AG04450 (cell line): Measurements from ENCODE around the gene MUCL3. TPM values are rescaled to one million over a fixed set of nuclear protein-coding genes. Genes with fewer than 3 reads are reported as not detected.

Source experiments
- CTCF ChIA-PET: fragments of 300-600, 350-600 bp; formaldehyde crosslinking; extraction: SDS; loops from one replicate; lab custom pipeline; 2022; ENCODE audit warnings: antibody characterized with exemption, inconsistent platforms; lab: Charles Lee
- POLR2A ChIA-PET: fragments of 350-600 bp; formaldehyde crosslinking; extraction: SDS; loops from one replicate; lab custom pipeline; 2021; ENCODE audit warnings: antibody characterized with exemption, inconsistent platforms; lab: Yijun Ruan, JAX
- DNase-seq: peaks from one replicate; pipeline ENCODE4 v3.0.0-alpha.2; 2011; ENCODE audit warnings: low read depth, low spot score
- H3K27ac ChIP-seq: one replicate; pipeline ENCODE4 v1.5.1; 2012; ENCODE audit warnings: low read depth, low read length, control low read depth
- H3K27me3 ChIP-seq: one replicate; pipeline ENCODE4 v1.6.0; 2012; ENCODE audit warnings: low read length; ENCODE audit not compliant: control insufficient read depth, insufficient read depth
- H3K4me3 ChIP-seq: 2 replicates; pipeline ENCODE4 v1.5.1; 2011; ENCODE audit warnings: mild to moderate bottlenecking, low read depth, low read length, control low read depth
- H3K9me3 ChIP-seq: 2 replicates; pipeline ENCODE4 v1.5.1; 2012; ENCODE audit warnings: low read length; ENCODE audit not compliant: control insufficient read depth, insufficient read depth
- polyA plus RNA-seq: library from polyadenylated mRNA; depleted of rRNA; stranded (reverse); fragments of >200 nt; gene quantifications from 2 replicates; pipeline ENCODE4 v1.2.3, GENCODE V29; 2011
- TF ChIP-seq, protein P1 (sequence below): IDR thresholded peaks from 2 replicates; pipeline ENCODE4 v1.5.1; 2011; ENCODE audit warnings: low read depth, low read length, control low read depth, inconsistent platforms

Gene MUCL3
- polyA plus RNA-seq, 1 experiment = not detected

DNA sequence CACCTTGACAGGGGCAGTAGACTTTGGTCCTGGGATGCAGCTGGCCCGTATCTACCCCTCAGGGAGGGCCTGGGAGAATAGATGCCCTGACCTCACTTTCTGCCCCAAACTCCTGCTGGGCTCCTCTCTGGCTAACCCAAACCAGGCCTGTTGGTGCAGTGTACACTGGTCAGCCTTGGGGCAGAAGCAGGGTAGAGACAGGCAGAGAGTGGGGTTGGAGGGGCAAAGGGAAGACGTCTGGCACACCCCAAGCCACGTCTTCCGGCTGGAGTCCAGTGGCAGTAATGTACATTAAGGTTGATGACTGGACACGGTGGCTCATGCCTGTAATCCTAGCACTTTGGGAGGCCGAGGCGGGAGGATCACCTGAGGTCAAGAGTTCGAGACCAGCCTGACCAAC is 47.1 kb upstream of the MUCL3 start:
- TF ChIP-seq, protein P1, sequence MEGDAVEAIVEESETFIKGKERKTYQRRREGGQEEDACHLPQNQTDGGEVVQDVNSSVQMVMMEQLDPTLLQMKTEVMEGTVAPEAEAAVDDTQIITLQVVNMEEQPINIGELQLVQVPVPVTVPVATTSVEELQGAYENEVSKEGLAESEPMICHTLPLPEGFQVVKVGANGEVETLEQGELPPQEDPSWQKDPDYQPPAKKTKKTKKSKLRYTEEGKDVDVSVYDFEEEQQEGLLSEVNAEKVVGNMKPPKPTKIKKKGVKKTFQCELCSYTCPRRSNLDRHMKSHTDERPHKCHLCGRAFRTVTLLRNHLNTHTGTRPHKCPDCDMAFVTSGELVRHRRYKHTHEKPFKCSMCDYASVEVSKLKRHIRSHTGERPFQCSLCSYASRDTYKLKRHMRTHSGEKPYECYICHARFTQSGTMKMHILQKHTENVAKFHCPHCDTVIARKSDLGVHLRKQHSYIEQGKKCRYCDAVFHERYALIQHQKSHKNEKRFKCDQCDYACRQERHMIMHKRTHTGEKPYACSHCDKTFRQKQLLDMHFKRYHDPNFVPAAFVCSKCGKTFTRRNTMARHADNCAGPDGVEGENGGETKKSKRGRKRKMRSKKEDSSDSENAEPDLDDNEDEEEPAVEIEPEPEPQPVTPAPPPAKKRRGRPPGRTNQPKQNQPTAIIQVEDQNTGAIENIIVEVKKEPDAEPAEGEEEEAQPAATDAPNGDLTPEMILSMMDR = no peak
- Histone ChIP-seq H3K4me3 (no peak overlapping the region), H3K27ac (no peak overlapping the region), H3K9me3 (no peaks in the 10 kb centered on the region; the same call in 1 of the 2 replicates), H3K27me3 (no peaks in the 10 kb centered on the region)
- ChIA-PET CTCF (interaction anchor here (1.4 kb wide), 1 partner anchor 71 kb away, joined by 4 read pairs; no protein-coding TSS in a partner anchor), POLR2A (no interaction called here)
- no peak for DNase-seq

DNA sequence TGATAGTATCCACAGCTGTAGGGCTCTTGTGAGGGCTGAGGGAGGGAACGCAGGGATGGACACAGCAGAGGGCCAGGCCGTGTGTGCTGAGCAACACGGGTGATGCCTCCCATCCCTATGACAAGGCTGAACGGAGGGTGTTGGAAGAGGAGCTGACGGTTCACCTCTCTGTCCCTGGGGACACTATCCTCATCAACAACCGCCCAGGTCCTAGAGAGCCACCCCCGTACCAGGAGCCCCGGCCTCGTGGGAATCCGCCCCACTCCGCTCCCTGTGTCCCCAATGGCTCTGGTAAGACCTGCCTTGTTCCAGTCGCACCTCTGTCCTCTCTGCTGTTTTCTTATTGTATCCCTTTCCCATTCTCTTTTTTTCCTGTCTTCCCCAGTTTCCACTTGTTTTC is 46.4 kb upstream of the MUCL3 start:
- H3K9me3 ChIP-seq = no peaks in the 10 kb centered on the region; the same call in 1 of the 2 replicates
- CTCF ChIA-PET = interaction anchor here (1.4 kb wide), 1 partner anchor 72 kb away, joined by 4 read pairs; no protein-coding TSS in a partner anchor
- TF ChIP-seq, protein P1 = no peak
- H3K27ac ChIP-seq = no peak overlapping the region
- POLR2A ChIA-PET = no interaction called here
- no peaks in the 10 kb centered on the region for H3K27me3 ChIP-seq
- no peak for DNase-seq
- no peak overlapping the region for H3K4me3 ChIP-seq

DNA sequence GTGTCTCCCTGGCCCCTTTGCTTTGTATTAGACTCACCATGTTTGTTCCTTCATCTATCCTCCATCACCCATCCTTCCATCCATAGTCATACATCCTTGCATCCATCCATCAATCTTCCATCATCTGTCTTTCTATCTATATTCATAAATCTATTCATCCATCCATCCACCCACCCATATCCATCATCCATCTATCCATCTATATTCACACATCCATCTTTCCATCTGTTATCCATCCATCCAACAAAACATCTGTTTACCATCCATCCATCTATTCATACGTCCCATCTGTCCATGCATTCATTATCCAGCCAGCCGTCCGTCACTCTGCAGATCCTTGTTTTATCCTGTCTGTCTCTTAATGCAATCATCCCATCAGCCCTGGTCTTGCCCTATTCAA is 45.8 kb upstream of the MUCL3 start:
- Histone ChIP-seq H3K9me3 (no peaks in the 10 kb centered on the region; the same call in 1 of the 2 replicates), H3K27ac (no peak overlapping the region), H3K27me3 (no peaks in the 10 kb centered on the region), H3K4me3 (no peak overlapping the region)
- no peak for DNase-seq
- ChIA-PET CTCF (no interaction called here), POLR2A (interaction anchor here (1.8 kb wide), 1 partner anchor 13 kb away, joined by 7 read pairs; the partner anchor contains the start of gene GTF2H4)
- TF ChIP-seq, protein P1 = no peak

DNA sequence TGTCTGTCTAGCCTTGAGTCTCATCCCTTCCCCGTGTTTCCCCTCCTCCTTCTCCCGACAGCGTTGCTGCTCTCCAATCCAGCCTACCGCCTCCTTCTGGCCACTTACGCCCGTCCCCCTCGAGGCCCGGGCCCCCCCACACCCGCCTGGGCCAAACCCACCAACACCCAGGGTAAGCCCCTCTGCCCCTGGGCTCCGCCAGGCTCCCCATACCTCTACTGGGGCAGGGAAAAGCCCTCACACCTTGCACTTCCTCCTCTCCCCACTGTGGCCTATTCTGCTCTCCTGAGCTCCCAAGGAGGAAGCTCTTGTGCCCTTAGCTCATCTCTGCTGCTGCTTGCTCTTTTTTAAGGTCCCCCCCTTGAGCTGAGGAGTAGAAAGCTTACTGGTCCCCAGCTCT is 45.4 kb upstream of the MUCL3 start:
- POLR2A ChIA-PET = interaction anchor here (1.8 kb wide), 1 partner anchor 13 kb away, joined by 7 read pairs; the partner anchor contains the start of gene GTF2H4
- DNase-seq = no peak
- CTCF ChIA-PET = no interaction called here
- H3K27me3 ChIP-seq = no peaks in the 10 kb centered on the region
- H3K27ac ChIP-seq = no peak overlapping the region
- H3K4me3 ChIP-seq = no peak overlapping the region
- TF ChIP-seq, protein P1 = no peak
- no peaks in the 10 kb centered on the region; the same call in 1 of the 2 replicates for H3K9me3 ChIP-seq

DNA sequence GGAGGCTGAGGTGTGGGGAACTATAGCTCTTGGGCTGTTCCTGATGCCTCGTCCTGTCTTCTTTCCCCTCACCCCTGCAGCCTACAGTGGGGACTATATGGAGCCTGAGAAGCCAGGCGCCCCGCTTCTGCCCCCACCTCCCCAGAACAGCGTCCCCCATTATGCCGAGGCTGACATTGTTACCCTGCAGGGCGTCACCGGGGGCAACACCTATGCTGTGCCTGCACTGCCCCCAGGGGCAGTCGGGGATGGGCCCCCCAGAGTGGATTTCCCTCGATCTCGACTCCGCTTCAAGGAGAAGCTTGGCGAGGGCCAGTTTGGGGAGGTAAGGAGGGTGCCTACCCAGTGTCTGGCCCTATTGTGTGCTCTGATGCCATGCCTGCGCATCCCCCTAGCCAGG is 44.2 kb upstream of the MUCL3 start:
- TF ChIP-seq, protein P1 = no peak
- H3K9me3 ChIP-seq = no peaks in the 10 kb centered on the region; the same call in 1 of the 2 replicates
- ChIA-PET CTCF (no interaction called here), POLR2A (interaction anchor here (1.8 kb wide), 1 partner anchor 11 kb away, joined by 7 read pairs; the partner anchor contains the start of gene GTF2H4)
- no peak for DNase-seq
- H3K27ac ChIP-seq = no peak overlapping the region
- no peaks in the 10 kb centered on the region for H3K27me3 ChIP-seq
- no peak overlapping the region for H3K4me3 ChIP-seq
